ENCODE results near the gene RBM8A.

- no peak for TF ChIP-seq CTCF (IDR thresholded peaks at IDR 0.05)
- TF ChIP-seq NRF1 (IDR thresholded peaks at IDR 0.05; ENCODE audit: low read depth, low read length), result no peak
Measured at GRCh38 chr1:145878724-145879123, 48.6 kb downstream of the RBM8A start.

All from SK-N-SH (cell line).